Stimulated activated CD4-positive, alpha-beta T cell treated with anti-CD3 and anti-CD28 coated beads, Interleukin-1b, Interleukin-23, amount 100 ng/mL, for 48 hours (primary cell): ENCODE results near the gene SS18L1.
A peak's percentile ranks its signal among the peaks of the same experiment; 100 is the strongest.
"Not testable (repeated sequence)": the region's sequence is repeated elsewhere in the genome, so short reads cannot be mapped to it uniquely, and the experiment has no call there.

ENCODE experiments used
- DNase-seq: peaks from one replicate; pipeline ENCODE4 v3.0.0-alpha.2; 2020

Gene SS18L1

GRCh38 chr20:62138204-62138543, 5.4 kb upstream of the SS18L1 start:
- no peak for DNase-seq

GRCh38 chr20:62138912-62139311, 4.7 kb upstream of the SS18L1 start:
- no peak for DNase-seq

DNA sequence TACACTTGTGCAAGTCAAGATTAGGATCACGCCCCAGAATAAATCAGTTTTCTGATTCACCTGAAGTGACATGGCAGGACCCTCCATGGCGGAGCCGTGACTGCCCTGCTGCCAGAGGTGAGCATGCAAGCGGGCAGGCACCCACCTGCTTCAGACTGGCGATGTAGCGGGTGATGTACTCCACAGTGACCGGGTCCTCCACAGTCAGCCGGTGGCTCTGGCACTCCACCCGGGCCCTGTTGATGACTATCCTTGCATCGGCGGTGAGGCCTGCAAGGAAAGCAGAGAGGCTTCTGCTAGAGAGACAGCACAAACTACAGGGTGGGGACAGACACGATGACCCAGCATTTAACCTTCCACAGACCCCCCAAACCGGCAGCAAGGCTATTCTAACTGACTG, 3.9 kb upstream of the SS18L1 start:
- DNase-seq: no peak

- no peak for DNase-seq
Observed at GRCh38 chr20:62141043-62141396, 2.5 kb upstream of the SS18L1 start.

- DNase-seq: peak; percentile 28
Observed at GRCh38 chr20:62141397-62142251, 1.9 kb upstream of the SS18L1 start.

GRCh38 chr20:62142252-62143080, 1.1 kb upstream of the SS18L1 start:
- DNase-seq: no peak

- peak; percentile 62 for DNase-seq
Observed at GRCh38 chr20:62143957-62144825, 622 bp downstream of the SS18L1 start.

DNA sequence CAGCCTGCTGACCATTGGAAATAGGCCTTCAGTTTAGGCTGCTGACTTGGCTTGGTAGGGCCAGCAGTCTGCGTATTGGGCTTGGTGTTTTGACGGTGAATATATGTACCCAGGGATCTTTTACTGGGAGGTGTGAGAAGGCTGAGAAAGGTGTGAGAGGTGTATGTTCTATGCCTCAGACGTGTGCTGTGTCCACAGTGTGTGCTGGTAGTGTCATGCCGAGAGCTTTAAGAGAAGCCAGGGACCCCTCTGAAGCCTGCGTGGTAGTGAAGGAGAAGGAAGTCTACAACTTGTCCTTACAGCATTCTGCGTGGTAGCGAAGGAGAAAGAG, 2.1 kb downstream of the SS18L1 start:
- DNase-seq: no peak

- no peak for DNase-seq
Observed at GRCh38 chr20:62146019-62146755, 2.6 kb downstream of the SS18L1 start.

DNA sequence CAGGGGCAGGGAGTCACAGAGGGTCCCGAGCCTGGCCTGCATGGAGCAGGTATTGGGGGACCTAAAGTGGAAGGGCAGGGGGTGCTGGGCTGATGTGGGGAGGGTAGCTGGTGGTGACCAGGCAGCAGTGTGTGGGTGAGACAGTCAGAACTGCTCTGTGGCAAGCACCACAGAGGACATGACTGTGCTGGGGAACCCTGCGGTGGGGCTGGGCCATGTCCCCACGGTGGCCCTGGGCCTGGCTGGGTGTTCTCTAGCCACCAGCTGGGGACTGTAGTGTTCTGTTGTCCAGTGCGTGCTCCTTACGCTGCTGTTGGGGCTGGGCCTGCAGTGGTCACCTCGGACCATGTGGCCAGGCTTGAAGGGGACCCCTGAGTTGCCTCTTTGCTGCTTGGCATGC, 3.6 kb downstream of the SS18L1 start:
- no peak for DNase-seq

GRCh38 chr20:62147528-62147927, 4.0 kb downstream of the SS18L1 start:
- DNase-seq: no peak

GRCh38 chr20:62148383-62148782, 4.8 kb downstream of the SS18L1 start:
- not testable (repeated sequence) for DNase-seq

- DNase-seq: no peak
Observed at GRCh38 chr20:62148908-62149314, 5.3 kb downstream of the SS18L1 start.

- DNase-seq: no peak
Observed at GRCh38 chr20:62149532-62150309, 6.2 kb downstream of the SS18L1 start.

DNA sequence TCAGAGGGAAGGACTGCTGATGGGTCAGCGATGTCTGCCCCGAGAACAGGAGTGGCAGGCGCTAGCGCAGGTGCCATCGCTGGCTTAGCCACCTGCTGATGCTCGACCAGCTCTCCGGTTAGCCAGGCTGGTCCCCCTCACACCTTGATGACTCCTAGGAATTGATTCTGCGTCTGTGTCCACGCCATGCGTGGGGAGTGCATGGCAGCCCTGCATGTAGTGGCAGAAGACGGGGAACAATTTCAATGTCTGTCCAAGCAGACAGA, 6.7 kb downstream of the SS18L1 start:
- DNase-seq: no peak

- DNase-seq: no peak
Observed at GRCh38 chr20:62151225-62151624, 7.7 kb downstream of the SS18L1 start.

GRCh38 chr20:62151835-62152364, 8.3 kb downstream of the SS18L1 start:
- no peak for DNase-seq

DNA sequence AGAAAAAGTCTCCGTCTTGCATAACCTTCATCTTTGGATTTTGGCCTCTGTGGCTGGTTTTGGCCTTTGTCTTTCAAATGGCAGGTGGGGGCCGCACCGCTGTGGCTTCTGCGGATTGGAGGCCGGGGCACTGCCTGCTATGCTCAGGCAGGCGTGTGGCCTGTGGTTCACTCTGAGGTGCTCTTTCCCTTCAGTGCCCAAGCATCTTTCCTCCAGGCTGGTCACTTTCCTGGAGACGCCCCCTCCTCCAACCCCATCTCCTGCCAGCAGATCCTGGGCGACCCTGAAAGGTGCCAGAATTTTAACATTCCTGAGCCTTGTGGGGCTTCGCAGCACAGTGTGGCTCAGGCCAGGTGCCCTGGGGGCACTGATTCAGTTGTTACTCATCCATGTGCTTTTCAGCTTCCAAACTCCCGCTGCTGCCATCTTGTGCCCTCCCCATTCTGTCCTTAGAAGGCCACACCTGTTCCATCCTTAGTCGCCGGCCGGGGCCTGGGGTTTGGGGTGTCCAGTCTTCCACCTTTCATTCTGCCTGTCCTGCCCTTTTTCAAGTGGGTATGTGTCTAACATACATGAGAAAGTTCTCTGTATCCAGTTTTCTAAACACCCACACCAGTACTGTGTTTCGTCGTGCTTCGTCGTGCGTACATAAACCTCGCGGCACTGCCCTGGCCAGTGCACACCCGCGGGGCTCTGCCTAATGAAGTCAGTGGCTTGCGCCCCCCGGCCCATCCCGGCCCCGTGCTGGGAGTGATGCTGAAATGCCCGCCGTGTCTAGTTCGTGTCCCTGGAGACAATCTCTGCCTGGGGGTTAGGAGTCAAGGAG, 12.1 kb downstream of the SS18L1 start:
- no peak for DNase-seq

DNA sequence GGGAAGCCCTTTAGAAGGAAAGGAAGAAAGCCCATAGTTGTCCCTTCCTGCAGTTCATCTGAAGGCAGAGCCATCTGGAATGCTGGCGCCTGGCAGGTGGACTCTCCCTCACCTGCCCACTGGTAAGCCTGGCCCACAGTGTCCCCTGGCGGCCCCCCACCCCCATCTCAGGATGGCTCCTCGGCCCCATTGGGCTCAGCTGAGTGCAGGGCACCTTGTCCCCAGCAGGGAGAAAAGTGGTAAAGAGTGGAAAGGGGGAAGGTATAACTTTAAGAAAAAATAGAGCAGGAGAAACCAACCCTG, 12.6 kb downstream of the SS18L1 start:
- no peak for DNase-seq

DNA sequence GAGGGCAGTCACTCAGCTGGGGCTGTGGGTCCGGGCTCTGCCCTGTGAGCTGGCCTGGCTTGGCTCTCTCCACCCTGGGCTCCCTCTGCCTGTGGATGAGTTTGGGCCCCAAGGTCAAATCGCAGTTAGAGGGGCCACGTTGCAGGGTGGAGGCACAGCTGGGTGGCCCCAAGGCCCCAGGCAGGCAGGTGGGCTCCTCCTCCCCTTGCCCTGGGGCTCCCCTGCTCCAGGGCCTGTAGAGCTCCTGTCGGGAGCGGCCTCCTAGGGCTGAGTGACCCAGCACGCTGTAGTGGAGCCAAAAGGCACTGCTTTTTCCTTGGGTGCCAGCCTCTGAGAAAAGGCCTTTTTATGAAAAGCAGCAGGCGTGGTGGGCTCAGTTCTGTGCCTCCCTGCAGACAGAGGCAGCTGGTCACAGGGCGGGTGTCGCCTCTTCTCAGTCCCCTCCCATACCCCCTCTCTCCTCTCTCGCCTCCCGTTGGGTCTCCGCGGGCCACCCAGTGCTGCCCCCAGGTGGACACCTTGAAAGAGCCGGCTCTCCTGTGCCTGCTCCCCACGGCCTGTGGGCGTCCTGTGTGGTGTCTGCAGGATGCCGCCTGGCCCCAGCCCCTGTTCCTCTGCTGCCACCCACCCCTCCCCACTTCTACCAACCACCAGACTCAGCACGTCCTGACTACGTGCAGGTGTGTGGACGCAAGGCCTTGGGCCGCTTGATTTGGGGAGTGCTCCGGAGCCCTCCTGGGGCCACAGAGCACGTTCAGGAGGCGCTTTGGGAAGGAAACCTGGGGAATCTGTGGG, 13.2 kb downstream of the SS18L1 start:
- DNase-seq: peak; percentile 72
